Chondrocyte (in vitro differentiated cells): ENCODE data around the gene DIP2C. TPM values are rescaled to one million over a fixed set of nuclear protein-coding genes. Genes with fewer than 3 reads are reported as not detected.

ENCODE experiments used
- DNase-seq: peaks from one replicate; pipeline ENCODE4 v3.0.0; 2021; ENCODE audit warnings: mixed read lengths, low spot score
- H3K27ac Mint-ChIP-seq: one replicate; pipeline ENCODE4 v1.8.0; 2021; ENCODE audit warnings: mild to moderate bottlenecking, moderate library complexity, mixed read lengths; ENCODE audit not compliant: unreplicated experiment
- H3K27me3 Mint-ChIP-seq: 2 replicates; pipeline ENCODE4 v1.8.0; 2021; ENCODE audit warnings: low read depth, mixed read lengths
- H3K36me3 Mint-ChIP-seq: 2 replicates; pipeline ENCODE4 v1.8.0; 2021; ENCODE audit warnings: low read depth, mixed read lengths
- H3K4me1 Mint-ChIP-seq: 2 replicates; pipeline ENCODE4 v1.8.0; 2021; ENCODE audit warnings: low read depth, mild to moderate bottlenecking, mixed read lengths
- H3K4me3 Mint-ChIP-seq: one replicate; pipeline ENCODE4 v1.8.0; 2021; ENCODE audit warnings: mild to moderate bottlenecking, moderate library complexity, mixed read lengths; ENCODE audit not compliant: unreplicated experiment
- H3K9me3 Mint-ChIP-seq: 2 replicates; pipeline ENCODE4 v1.8.0; 2021; ENCODE audit warnings: low read depth, mixed read lengths
- CTCF ChIP-seq: fragments of 200-600 bp; sonication (generic); IDR thresholded peaks from 2 replicates; pipeline ENCODE4 v1.5.0; 2021; ENCODE audit warnings: antibody characterized with exemption, mild to moderate bottlenecking, moderate library complexity
- total RNA-seq: library from RNA; stranded (reverse); gene quantifications from 3 replicates; pipeline ENCODE4 v1.2.1, GENCODE V29; 2021

Gene DIP2C
- total RNA-seq, 1 donor from 2014 or later: 47.9 TPM

- Mint-ChIP-seq H3K9me3 (no peaks in the 10 kb centered on the region), H3K27ac (no peak overlapping the region), H3K27me3 (no peaks in the 10 kb centered on the region), H3K4me1 (peaks cover 46% of the 10 kb centered on the region), H3K36me3 (no peaks in the 10 kb centered on the region), H3K4me3 (no peak overlapping the region)
- no peak for TF ChIP-seq CTCF
- peak; percentile 47 for DNase-seq
These were observed 167.1 kb downstream of the DIP2C start for GRCh38 chr10:522350-522749.

GRCh38 chr10:521261-522250 lies 167.9 kb downstream of the DIP2C start:
- DNase-seq: peak; percentile 51
- Mint-ChIP-seq H3K4me1 (peaks cover 44% of the 10 kb centered on the region), H3K36me3 (no peaks in the 10 kb centered on the region), H3K27me3 (no peaks in the 10 kb centered on the region), H3K4me3 (no peak overlapping the region), H3K27ac (peak overlapping the region; percentile 50), H3K9me3 (no peaks in the 10 kb centered on the region)
- no peak for TF ChIP-seq CTCF

- DNase-seq: no peak
- H3K9me3 Mint-ChIP-seq: no peaks in the 10 kb centered on the region
- peak overlapping the region; percentile 1 for H3K27ac Mint-ChIP-seq
- no peaks in the 10 kb centered on the region for H3K27me3 Mint-ChIP-seq
- peaks cover 38% of the 10 kb centered on the region for H3K4me1 Mint-ChIP-seq
- TF ChIP-seq CTCF: no peak
- H3K4me3 Mint-ChIP-seq: no peak overlapping the region
- H3K36me3 Mint-ChIP-seq: no peaks in the 10 kb centered on the region
These were observed 169.1 kb downstream of the DIP2C start for GRCh38 chr10:520402-520787.

- TF ChIP-seq CTCF: no peak
- H3K27me3 Mint-ChIP-seq: no peaks in the 10 kb centered on the region
- H3K36me3 Mint-ChIP-seq: no peaks in the 10 kb centered on the region
- no peaks in the 10 kb centered on the region for H3K9me3 Mint-ChIP-seq
- H3K4me1 Mint-ChIP-seq: peaks cover 35% of the 10 kb centered on the region
- no peak overlapping the region for H3K4me3 Mint-ChIP-seq
- no peak overlapping the region for H3K27ac Mint-ChIP-seq
- DNase-seq: no peak
These were observed 169.6 kb downstream of the DIP2C start for GRCh38 chr10:519716-520401.

- Mint-ChIP-seq H3K4me3 (no peak overlapping the region), H3K36me3 (no peaks in the 10 kb centered on the region), H3K9me3 (no peaks in the 10 kb centered on the region), H3K27ac (no peak overlapping the region), H3K27me3 (no peaks in the 10 kb centered on the region), H3K4me1 (peaks cover 30% of the 10 kb centered on the region)
- DNase-seq: no peak
- TF ChIP-seq CTCF: no peak
These were observed 170.3 kb downstream of the DIP2C start for GRCh38 chr10:519055-519715.
